ENCODE measurements around the gene DNAJC27.

Gene DNAJC27

GRCh38 chr2:24903161-24904103 lies 68.3 kb downstream of the DNAJC27 start:
- DNase-seq: no peak

DNA sequence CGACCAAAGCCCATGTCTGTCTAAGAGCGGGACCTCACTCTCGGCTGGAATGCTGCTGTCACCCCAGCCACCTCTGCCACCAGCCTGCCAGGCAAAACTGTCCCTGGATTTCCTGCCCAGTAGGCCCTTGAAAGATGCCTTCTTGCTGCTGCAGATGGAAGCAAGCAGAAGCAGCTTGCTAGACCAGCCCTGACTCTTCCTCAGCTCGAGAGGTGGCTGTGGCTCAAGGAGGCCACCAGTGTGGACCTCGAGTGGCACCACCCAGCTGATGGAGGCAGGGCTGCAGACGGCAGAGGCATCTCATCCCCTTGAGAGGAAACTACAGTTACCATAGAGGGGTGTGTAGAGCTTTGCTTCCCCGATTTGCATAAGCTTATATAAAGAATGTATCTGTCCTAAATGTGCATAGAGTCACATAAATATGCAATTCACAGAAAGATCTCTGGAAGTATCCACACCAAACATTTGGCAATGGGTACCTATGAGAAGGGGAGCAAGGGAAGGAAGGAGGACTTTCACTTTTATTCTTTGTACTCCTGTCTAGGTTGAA lies 72.3 kb downstream of the DNAJC27 start:
- no peak for DNase-seq

DNA sequence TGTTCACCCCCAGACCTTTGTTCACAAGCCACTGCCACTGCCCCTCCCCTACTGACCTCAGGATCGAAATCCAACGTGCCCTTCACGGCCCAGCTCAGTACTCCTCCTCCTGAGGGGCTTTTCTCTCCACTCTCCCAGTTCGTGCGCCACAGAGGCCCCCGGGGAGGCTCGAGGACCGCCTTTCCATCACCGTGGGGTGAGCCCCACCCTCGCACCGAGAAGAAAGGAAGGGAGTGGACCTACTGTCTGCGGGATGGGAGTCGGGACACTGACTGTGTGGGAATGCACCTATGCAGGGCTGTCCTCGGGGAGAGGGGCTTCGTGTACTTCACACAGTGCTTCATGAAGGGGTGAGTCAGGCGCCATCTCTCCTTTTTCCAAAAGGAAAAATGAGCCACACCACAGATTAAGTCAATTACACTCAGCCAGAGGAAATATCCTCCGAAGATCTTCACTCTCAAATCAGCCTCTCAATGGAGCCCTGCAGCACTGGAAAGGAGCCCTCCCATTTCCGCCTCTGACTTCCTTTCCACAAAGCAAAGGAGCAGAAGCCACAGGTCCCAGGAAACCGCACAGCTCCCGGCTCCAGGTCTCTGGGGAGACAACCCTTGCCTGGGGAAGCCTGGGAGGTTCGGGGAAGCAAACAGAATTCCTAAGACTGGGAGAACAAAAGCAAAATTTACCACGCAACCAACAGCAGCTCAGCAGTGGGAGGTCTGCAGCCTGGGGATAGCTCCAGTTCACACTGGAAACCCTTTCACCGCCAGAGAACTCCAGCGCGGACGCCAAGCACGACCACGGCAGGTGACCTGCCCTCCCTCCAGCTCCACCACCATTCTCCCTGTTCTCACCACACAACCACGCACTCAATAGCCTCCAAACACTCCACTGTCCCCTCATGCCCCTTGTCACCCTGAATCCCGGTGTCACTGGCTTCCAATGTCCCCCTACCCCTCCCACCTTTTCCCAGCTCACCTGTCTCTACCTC lies 73.3 kb downstream of the DNAJC27 start:
- DNase-seq: no peak

GRCh38 chr2:24894750-24895149 lies 77.0 kb downstream of the DNAJC27 start:
- DNase-seq: no peak

- DNase-seq: no peak
These were observed 77.8 kb downstream of the DNAJC27 start for GRCh38 chr2:24893934-24894333.
